SK-N-MC (cell line): Measurements from ENCODE around the gene GH1.
"Not testable (repeated sequence)": the region's sequence is repeated elsewhere in the genome, so short reads cannot be mapped to it uniquely, and the experiment has no call there.

ENCODE experiments used
- EZH2 ChIP-seq: fragments of 200-600 bp; sonication (generic); IDR thresholded peaks from one replicate; pipeline ENCODE4 v1.6.1; 2017; ENCODE audit warnings: antibody characterized with exemption
- FOXP2 ChIP-seq: optimal IDR thresholded peaks from 2 replicates; pipeline ENCODE3; 2011; ENCODE audit warnings: mild to moderate bottlenecking, moderate library complexity; ENCODE audit not compliant: insufficient read depth; ENCODE audit errors: extremely low read length, control extremely low read depth
- POLR2AphosphoS5 ChIP-seq: IDR thresholded peaks from 2 replicates; pipeline ENCODE4 v1.6.1; 2012; ENCODE audit warnings: mild to moderate bottlenecking, low read depth, low read length, borderline replicate concordance

- not testable (repeated sequence) for TF ChIP-seq EZH2, POLR2AphosphoS5, FOXP2
These were observed 43.9 kb downstream of the GH1 start for GRCh38 chr17:63874693-63875092.
